Measurements from ENCODE around the gene SRA1. TPM values are rescaled to one million over a fixed set of nuclear protein-coding genes. Genes with fewer than 3 reads are reported as not detected.

SRA1 gene
- total RNA-seq, 1 experiment from 2014 or later = 48.6 TPM

- Histone ChIP-seq H3K27ac (ENCODE audit: low read length) (no peak overlapping the region), H3K4me3 (ENCODE audit: low read length) (peak overlapping the region; percentile 90), H3K4me2 (ENCODE audit: low read length) (peak overlapping the region; percentile 92), H3K36me3 (ENCODE audit: low read depth, low read length) (peaks cover 8% of the 10 kb centered on the region; the same call in 1 of the 2 replicates), H3K9me2 (replicated peaks; ENCODE audit: low read length) (no peaks in the 10 kb centered on the region), H3K9ac (ENCODE audit: low read length) (peak overlapping the region; percentile 93; the same call in 1 of the 2 replicates), H3F3A (ENCODE audit: low read length, unreplicated experiment) (no peaks in the 10 kb centered on the region), H3K9me3 (ENCODE audit: low read length) (no peaks in the 10 kb centered on the region), H3K79me2 (ENCODE audit: low read length) (peaks cover 45% of the 10 kb centered on the region), H4K20me1 (ENCODE audit: low read length) (no peaks in the 10 kb centered on the region), H3K4me1 (ENCODE audit: insufficient read depth, low read length) (peaks cover 31% of the 10 kb centered on the region), H3K27me3 (ENCODE audit: low read length) (no peaks in the 10 kb centered on the region), H2AFZ (ENCODE audit: low read length) (no peak overlapping the region)
- TF ChIP-seq EZH2 (IDR thresholded peaks at IDR 0.05; ENCODE audit: low read length, unreplicated experiment) = no peak
- TF ChIP-seq EZH2phosphoT487 (IDR thresholded peaks at IDR 0.05; ENCODE audit: borderline replicate concordance, low read length) = no peak
- TF ChIP-seq CTCF (conservative IDR thresholded peaks at IDR 0.05; ENCODE audit: low read depth, low read length) = no peak
- ChIA-PET POLR2A (ENCODE audit: unreplicated experiment) (no interaction called here), CTCF (no interaction called here)
- BruUV-seq (replicated peaks) = no TSS peak
- DNase-seq = no peak
- intact Hi-C loops (cut with micrococcal nuclease) = no loop called here
- ATAC-seq = no peak
Measured at GRCh38 chr5:140555747-140556312, 1.4 kb downstream of the SRA1 start.

GRCh38 chr5:140554454-140554853, 2.8 kb downstream of the SRA1 start:
- POLR2A ChIA-PET (ENCODE audit: unreplicated experiment) = no interaction called here
- intact Hi-C loops (cut with micrococcal nuclease) = no loop called here
- no peak overlapping the region for H3K4me3 ChIP-seq (ENCODE audit: low read length)
- no peak overlapping the region for H3K4me2 ChIP-seq (ENCODE audit: low read length)
- H2AFZ ChIP-seq (ENCODE audit: low read length) = no peak overlapping the region
- H3K79me2 ChIP-seq (ENCODE audit: low read length) = peaks cover 45% of the 10 kb centered on the region
- peaks cover 21% of the 10 kb centered on the region; the same call in 1 of the 2 replicates for H3K36me3 ChIP-seq (ENCODE audit: low read depth, low read length)
- no peaks in the 10 kb centered on the region for H3F3A ChIP-seq (ENCODE audit: low read length, unreplicated experiment)
- DNase-seq (no peak), ATAC-seq (no peak)
- CTCF ChIA-PET = no interaction called here
- no peaks in the 10 kb centered on the region for H4K20me1 ChIP-seq (ENCODE audit: low read length)
- H3K9me2 ChIP-seq (replicated peaks; ENCODE audit: low read length) = no peaks in the 10 kb centered on the region
- no peaks in the 10 kb centered on the region for H3K9me3 ChIP-seq (ENCODE audit: low read length)
- TF ChIP-seq EZH2phosphoT487 (IDR thresholded peaks at IDR 0.05; ENCODE audit: borderline replicate concordance, low read length) (no peak), EZH2 (IDR thresholded peaks at IDR 0.05; ENCODE audit: low read length, unreplicated experiment) (no peak), CTCF (conservative IDR thresholded peaks at IDR 0.05; ENCODE audit: low read depth, low read length) (no peak)
- peak overlapping the region; percentile 44 for H3K27ac ChIP-seq (ENCODE audit: low read length)
- H3K27me3 ChIP-seq (ENCODE audit: low read length) = no peaks in the 10 kb centered on the region
- peaks cover 31% of the 10 kb centered on the region for H3K4me1 ChIP-seq (ENCODE audit: insufficient read depth, low read length)
- no TSS peak for BruUV-seq (replicated peaks)
- H3K9ac ChIP-seq (ENCODE audit: low read length) = no peak overlapping the region

GRCh38 chr5:140553657-140554056, 3.6 kb downstream of the SRA1 start:
- H4K20me1 ChIP-seq (ENCODE audit: low read length) = no peaks in the 10 kb centered on the region
- H3K9ac ChIP-seq (ENCODE audit: low read length) = no peak overlapping the region
- H3K9me3 ChIP-seq (ENCODE audit: low read length) = no peaks in the 10 kb centered on the region
- no peak for TF ChIP-seq EZH2 (IDR thresholded peaks at IDR 0.05; ENCODE audit: low read length, unreplicated experiment)
- TF ChIP-seq CTCF (conservative IDR thresholded peaks at IDR 0.05; ENCODE audit: low read depth, low read length) = no peak
- TF ChIP-seq EZH2phosphoT487 (IDR thresholded peaks at IDR 0.05; ENCODE audit: borderline replicate concordance, low read length) = no peak
- H2AFZ ChIP-seq (ENCODE audit: low read length) = no peak overlapping the region
- peak overlapping the region; percentile 60 for H3K27ac ChIP-seq (ENCODE audit: low read length)
- H3K4me1 ChIP-seq (ENCODE audit: insufficient read depth, low read length) = peaks cover 31% of the 10 kb centered on the region
- no peaks in the 10 kb centered on the region for H3F3A ChIP-seq (ENCODE audit: low read length, unreplicated experiment)
- H3K36me3 ChIP-seq (ENCODE audit: low read depth, low read length) = peaks cover 22% of the 10 kb centered on the region; the same call in 1 of the 2 replicates
- H3K4me3 ChIP-seq (ENCODE audit: low read length) = no peak overlapping the region
- intact Hi-C loops (cut with micrococcal nuclease) = no loop called here
- no peaks in the 10 kb centered on the region for H3K27me3 ChIP-seq (ENCODE audit: low read length)
- DNase-seq = peak; percentile 42
- H3K79me2 ChIP-seq (ENCODE audit: low read length) = peaks cover 45% of the 10 kb centered on the region
- ChIA-PET CTCF (no interaction called here), POLR2A (ENCODE audit: unreplicated experiment) (no interaction called here)
- ATAC-seq = no peak
- H3K4me2 ChIP-seq (ENCODE audit: low read length) = peak overlapping the region; percentile 18; the same call in 1 of the 2 replicates
- BruUV-seq (replicated peaks) = no TSS peak
- H3K9me2 ChIP-seq (replicated peaks; ENCODE audit: low read length) = no peaks in the 10 kb centered on the region
